H1 (cell line): ENCODE results near the gene PLEKHH3. TPM values are rescaled to one million over a fixed set of nuclear protein-coding genes. Genes with fewer than 3 reads are reported as not detected.

Experiments used
- BACH1 ChIP-seq: IDR thresholded peaks from 2 replicates; pipeline ENCODE4 v1.6.1; 2012; ENCODE audit warnings: low read length, improper control_type of control experiment
- BCL11A ChIP-seq, 2 experiments: IDR thresholded peaks; one replicate each; pipeline ENCODE4 v1.6.1; 2011; ENCODE audit warnings: low read depth in 2 of 2, low read length in 2 of 2, mild to moderate bottlenecking in 2 of 2
- BRCA1 ChIP-seq: IDR thresholded peaks from 2 replicates; pipeline ENCODE4 v1.6.1; 2012; ENCODE audit warnings: low read depth, low read length, improper control_type of control experiment
- CBX5 ChIP-seq: fragments of 300-800, 300-1000 bp; sonication (generic); IDR thresholded peaks from 2 replicates; pipeline ENCODE4 v1.7.1; 2016; ENCODE audit warnings: antibody characterized with exemption, low read length, low read depth
- CHD1 ChIP-seq: IDR thresholded peaks from 2 replicates; pipeline ENCODE4 v1.6.1; 2012; ENCODE audit warnings: low read depth, low read length, improper control_type of control experiment
- EP300 ChIP-seq, 2 experiments: IDR thresholded peaks; 1 replicate in 1 of 2; 2 replicates in 1 of 2; pipeline ENCODE4 v1.6.1; 2011 to 2012; ENCODE audit warnings: low read depth in 2 of 2, low read length in 2 of 2, mild to moderate bottlenecking in 2 of 2, borderline replicate concordance in 1 of 2, inconsistent platforms in 1 of 2, moderate library complexity in 1 of 2
- JUND ChIP-seq: IDR thresholded peaks from 2 replicates; pipeline ENCODE4 v1.6.1; 2011; ENCODE audit warnings: mild to moderate bottlenecking, improper control_type of control experiment, low read length
- KDM4A ChIP-seq: IDR thresholded peaks from one replicate; pipeline ENCODE4 v1.7.1; 2012; ENCODE audit warnings: low read depth, mild to moderate bottlenecking, moderate library complexity, low read length, inconsistent platforms; ENCODE audit not compliant: severe bottlenecking
- NANOG ChIP-seq: IDR thresholded peaks from 2 replicates; pipeline ENCODE4 v1.6.1; 2011; ENCODE audit warnings: low read length, low read depth, mild to moderate bottlenecking, inconsistent platforms; ENCODE audit not compliant: insufficient read depth, poor library complexity, severe bottlenecking
- PHF8 ChIP-seq: fragments of 200-600 bp; sonication (generic); conservative IDR thresholded peaks from 2 replicates; pipeline ENCODE4 v1.7.1; 2012; ENCODE audit warnings: low read depth, mild to moderate bottlenecking, inconsistent platforms, low read length, moderate library complexity
- POLR2AphosphoS5 ChIP-seq: IDR thresholded peaks from 2 replicates; pipeline ENCODE4 v1.6.1; 2011; ENCODE audit warnings: low read depth, low read length
- RAD21 ChIP-seq, 2 experiments: IDR thresholded peaks in 1 of 2; conservative IDR thresholded peaks in 1 of 2; 2 replicates each; pipeline ENCODE4 v1.6.1; 2011; ENCODE audit warnings: low read depth in 2 of 2, low read length in 2 of 2, improper control_type of control experiment in 1 of 2, inconsistent platforms in 1 of 2, mild to moderate bottlenecking in 1 of 2, moderate library complexity in 1 of 2
- RFX5 ChIP-seq: IDR thresholded peaks from 2 replicates; pipeline ENCODE4 v1.6.1; 2011; ENCODE audit warnings: low read depth, low read length, improper control_type of control experiment, borderline replicate concordance
- RNF2 ChIP-seq: fragments of 200-900, 300-1000 bp; sonication (generic); IDR thresholded peaks from 2 replicates; pipeline ENCODE4 v1.7.1; 2016; ENCODE audit warnings: borderline replicate concordance, low read depth, mild to moderate bottlenecking, antibody characterized with exemption, low read length; ENCODE audit not compliant: poor library complexity, severe bottlenecking; ENCODE audit errors: missing control alignments
- SIRT6 ChIP-seq: IDR thresholded peaks from one replicate; pipeline ENCODE4 v1.7.1; 2012; ENCODE audit warnings: low read length, inconsistent platforms
- SIX5 ChIP-seq: IDR thresholded peaks from 2 replicates; pipeline ENCODE4 v1.6.1; 2011; ENCODE audit warnings: mild to moderate bottlenecking, low read depth, low read length
- SP2 ChIP-seq: IDR thresholded peaks from 2 replicates; pipeline ENCODE4 v1.6.1; 2012; ENCODE audit warnings: mild to moderate bottlenecking, low read length, inconsistent platforms
- SRF ChIP-seq: IDR thresholded peaks from 2 replicates; pipeline ENCODE4 v1.6.1; 2011; ENCODE audit warnings: mild to moderate bottlenecking, low read depth, low read length, moderate library complexity
- SUZ12 ChIP-seq: fragments of 200-600 bp; sonication (generic); IDR thresholded peaks from 2 replicates; pipeline ENCODE4 v1.6.1; 2012; ENCODE audit warnings: mild to moderate bottlenecking, inconsistent platforms, low read length, moderate library complexity, mixed read lengths
- ZNF274 ChIP-seq: IDR thresholded peaks from 2 replicates; pipeline ENCODE4 v1.7.0; 2012; ENCODE audit warnings: low read length, borderline replicate concordance; ENCODE audit errors: extremely low read depth
- polyA plus RNA-seq, 7 experiments: library from polyadenylated mRNA; depleted of rRNA in 3 of 7; stranded (reverse) in 5 of 7; unstranded in 2 of 7; fragments of >200 nt in 5 of 7; fragments of 200-250 nt in 2 of 7; gene quantifications; 1 replicate in 5 of 7; 2 replicates in 1 of 7; 4 replicates in 1 of 7; pipeline versions ENCODE4 v1.2.1 to v1.2.3, GENCODE V29; 2011 to 2013; ENCODE audit warnings: missing spikeins in 2 of 7, mixed read lengths in 2 of 7
- total RNA-seq: library from RNA; stranded (reverse); fragmentation: NEBNext Ultra II Directional; extraction: Animal tissue kit (Norgen Biotek cat#: 25700); gene quantifications from 2 replicates; pipeline ENCODE4 v1.2.1, GENCODE V29; 2021
- TF ChIP-seq, protein P1 (sequence below), 3 experiments: IDR thresholded peaks; 1 replicate in 2 of 3; 2 replicates in 1 of 3; pipeline versions ENCODE4 v1.5.1 to v1.6.1; 2011; ENCODE audit warnings: low read length in 3 of 3, mild to moderate bottlenecking in 3 of 3, inconsistent platforms in 2 of 3, low read depth in 1 of 3, moderate library complexity in 1 of 3; ENCODE audit not compliant: insufficient read depth in 1 of 3; ENCODE audit errors: control extremely low read depth in 1 of 3

PLEKHH3 gene
- total and polyA plus RNA-seq, 2 of the 8 experiments (the other 6 are each of a cell fraction or from before 2014, with no cell fraction given) = 11.1 to 13.5 TPM

DNA sequence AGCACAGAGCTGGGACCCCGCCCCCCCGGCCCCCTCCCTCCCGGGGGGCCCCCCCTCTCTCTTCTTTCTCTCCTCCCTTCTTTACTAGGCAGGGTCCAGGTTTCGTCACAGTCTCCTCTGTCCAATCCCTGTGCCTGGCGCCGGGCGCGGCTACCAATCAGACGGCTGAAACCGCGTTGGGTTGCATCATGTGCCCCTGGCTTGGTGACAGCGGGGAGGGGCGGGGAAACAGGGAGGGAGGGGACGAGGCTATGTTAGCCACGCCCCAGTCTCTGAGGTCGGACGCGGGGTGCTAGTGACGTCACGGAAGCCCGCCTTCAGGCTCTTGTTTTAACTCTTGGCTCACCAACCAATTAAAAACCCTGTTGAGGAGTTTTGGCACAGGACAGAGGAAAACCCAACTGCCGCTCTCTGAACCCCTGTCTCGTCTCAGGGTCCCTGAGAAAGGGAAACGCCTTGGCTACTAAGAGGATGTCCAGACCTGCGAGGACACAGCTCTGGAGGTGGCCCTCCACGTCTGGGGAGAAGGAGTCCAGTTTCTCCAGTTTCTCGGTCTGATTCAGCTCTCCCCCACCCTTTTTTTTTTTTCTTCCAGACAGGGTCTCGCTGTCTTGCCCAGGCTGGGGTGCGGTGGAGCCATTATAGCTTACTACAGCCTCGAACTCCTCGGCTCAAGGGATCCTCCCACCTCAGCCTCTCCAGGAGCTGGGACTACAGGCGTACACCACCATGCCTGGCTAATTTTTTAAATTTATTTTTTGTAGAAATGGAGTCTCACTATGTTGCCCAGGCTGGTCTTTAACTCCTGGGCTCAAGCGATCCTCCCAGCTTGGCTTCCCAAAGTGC is 441 bp upstream of the PLEKHH3 start (continued):
- TF ChIP-seq, protein P1, sequence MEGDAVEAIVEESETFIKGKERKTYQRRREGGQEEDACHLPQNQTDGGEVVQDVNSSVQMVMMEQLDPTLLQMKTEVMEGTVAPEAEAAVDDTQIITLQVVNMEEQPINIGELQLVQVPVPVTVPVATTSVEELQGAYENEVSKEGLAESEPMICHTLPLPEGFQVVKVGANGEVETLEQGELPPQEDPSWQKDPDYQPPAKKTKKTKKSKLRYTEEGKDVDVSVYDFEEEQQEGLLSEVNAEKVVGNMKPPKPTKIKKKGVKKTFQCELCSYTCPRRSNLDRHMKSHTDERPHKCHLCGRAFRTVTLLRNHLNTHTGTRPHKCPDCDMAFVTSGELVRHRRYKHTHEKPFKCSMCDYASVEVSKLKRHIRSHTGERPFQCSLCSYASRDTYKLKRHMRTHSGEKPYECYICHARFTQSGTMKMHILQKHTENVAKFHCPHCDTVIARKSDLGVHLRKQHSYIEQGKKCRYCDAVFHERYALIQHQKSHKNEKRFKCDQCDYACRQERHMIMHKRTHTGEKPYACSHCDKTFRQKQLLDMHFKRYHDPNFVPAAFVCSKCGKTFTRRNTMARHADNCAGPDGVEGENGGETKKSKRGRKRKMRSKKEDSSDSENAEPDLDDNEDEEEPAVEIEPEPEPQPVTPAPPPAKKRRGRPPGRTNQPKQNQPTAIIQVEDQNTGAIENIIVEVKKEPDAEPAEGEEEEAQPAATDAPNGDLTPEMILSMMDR (IDR thresholded peaks at IDR 0.05; ENCODE audit: control extremely low read depth in 1 of 3, insufficient read depth in 1 of 3, low read depth in 1 of 3, low read length in 3 of 3) = no peak
- TF ChIP-seq PHF8 (no peak), SRF (no peak), KDM4A (no peak), SUZ12 (no peak), POLR2AphosphoS5 (no peak), RAD21 (IDR thresholded peaks at IDR 0.05 in 1 of 2, conservative IDR thresholded peaks at IDR 0.05 in 1 of 2; ENCODE audit: low read depth in 2 of 2, low read length in 2 of 2) (no peak), CBX5 (no peak), SIX5 (no peak), CHD1 (no peak), ZNF274 (no peak), NANOG (no peak), EP300 (IDR thresholded peaks at IDR 0.05; ENCODE audit: borderline replicate concordance in 1 of 2, low read depth in 2 of 2, low read length in 2 of 2) (no peak), SIRT6 (no peak), RFX5 (peak; percentile 17; the same call in 1 of the 2 replicates), SP2 (peak; percentile 13; the same call in 1 of the 2 replicates), BACH1 (no peak), RNF2 (no peak), BRCA1 (no peak), JUND (peak; percentile 48; the same call in 1 of the 2 replicates), BCL11A (IDR thresholded peaks at IDR 0.05; ENCODE audit: low read depth in 2 of 2, low read length in 2 of 2) (no peak)
